EH (cell line): ENCODE results near the gene CACFD1.
"Not testable (repeated sequence)": the region's sequence is repeated elsewhere in the genome, so short reads cannot be mapped to it uniquely, and the experiment has no call there.

Source experiments
- DNase-seq: peaks from one replicate; pipeline ENCODE4 v3.0.0-alpha.2; 2015; ENCODE audit warnings: low read depth

The CACFD1 gene

GRCh38 chr9:133440874-133441273 lies 18.9 kb upstream of the CACFD1 start:
- no peak for DNase-seq

GRCh38 chr9:133441571-133441970 lies 18.2 kb upstream of the CACFD1 start:
- DNase-seq, result no peak

- no peak for DNase-seq
These were observed 16.5 kb upstream of the CACFD1 start for GRCh38 chr9:133443248-133443647.

- peak; percentile 14 for DNase-seq
These were observed 15.8 kb upstream of the CACFD1 start for GRCh38 chr9:133443982-133444381.

- no peak for DNase-seq
These were observed 14.3 kb upstream of the CACFD1 start for GRCh38 chr9:133445293-133445969.

GRCh38 chr9:133448487-133448972 lies 11.2 kb upstream of the CACFD1 start:
- DNase-seq, result no peak

DNA sequence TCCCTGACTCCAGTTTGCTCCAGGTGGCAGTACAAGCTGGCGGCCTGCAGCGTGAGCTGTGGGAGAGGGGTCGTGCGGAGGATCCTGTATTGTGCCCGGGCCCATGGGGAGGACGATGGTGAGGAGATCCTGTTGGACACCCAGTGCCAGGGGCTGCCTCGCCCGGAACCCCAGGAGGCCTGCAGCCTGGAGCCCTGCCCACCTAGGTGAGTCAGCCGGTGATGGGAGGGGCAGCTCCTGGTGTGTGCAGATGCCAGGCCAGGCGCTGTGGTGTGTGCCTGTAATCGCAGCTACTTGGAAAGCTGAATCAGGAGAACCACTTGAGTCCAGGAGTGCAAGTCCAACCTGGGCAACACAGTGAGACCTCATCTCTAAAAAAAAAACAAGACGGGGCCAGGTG lies 10.0 kb upstream of the CACFD1 start:
- no peak for DNase-seq

DNA sequence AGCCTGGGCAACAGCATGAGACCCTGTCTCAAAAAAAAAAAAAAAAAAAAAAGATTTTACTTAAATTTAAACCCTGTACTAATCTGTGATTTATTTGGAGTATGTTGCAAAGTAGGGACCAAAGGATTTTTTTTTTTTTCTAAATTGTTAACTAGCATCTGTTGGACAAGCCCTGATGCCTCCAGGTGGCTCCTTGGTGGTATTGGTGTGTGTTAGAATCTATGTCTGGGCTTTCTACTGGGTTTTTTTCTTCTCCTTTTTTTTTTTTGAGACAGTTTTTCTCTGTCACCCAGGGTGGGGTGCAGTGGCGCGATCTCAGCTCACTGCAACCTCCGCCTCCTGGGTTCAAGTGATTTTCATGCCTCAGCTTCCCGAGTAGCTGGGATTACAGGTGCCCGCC lies 7.9 kb upstream of the CACFD1 start:
- DNase-seq, result not testable (repeated sequence)

DNA sequence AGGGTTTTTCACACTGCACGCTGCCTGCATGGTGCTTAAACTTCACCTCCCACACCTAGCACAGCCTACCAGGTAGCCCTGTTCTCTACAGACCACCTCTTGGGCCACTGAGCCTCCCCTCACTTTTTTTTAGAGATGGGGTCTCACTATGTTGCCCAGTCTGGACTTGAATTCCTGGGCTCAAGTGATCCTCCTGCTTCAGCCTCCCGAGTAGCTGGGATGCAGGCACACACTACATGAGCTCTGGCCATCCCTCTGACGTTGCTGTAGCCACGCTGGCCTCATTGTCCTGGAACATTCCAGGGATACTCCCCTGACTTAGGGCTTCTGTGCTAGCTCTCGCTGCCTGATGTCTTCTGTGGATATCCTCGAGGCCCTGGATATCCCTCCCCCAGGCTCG lies 7.2 kb upstream of the CACFD1 start:
- DNase-seq, result no peak

GRCh38 chr9:133453651-133454050 lies 6.1 kb upstream of the CACFD1 start:
- no peak for DNase-seq

GRCh38 chr9:133454325-133454724 lies 5.5 kb upstream of the CACFD1 start:
- DNase-seq, result no peak

DNA sequence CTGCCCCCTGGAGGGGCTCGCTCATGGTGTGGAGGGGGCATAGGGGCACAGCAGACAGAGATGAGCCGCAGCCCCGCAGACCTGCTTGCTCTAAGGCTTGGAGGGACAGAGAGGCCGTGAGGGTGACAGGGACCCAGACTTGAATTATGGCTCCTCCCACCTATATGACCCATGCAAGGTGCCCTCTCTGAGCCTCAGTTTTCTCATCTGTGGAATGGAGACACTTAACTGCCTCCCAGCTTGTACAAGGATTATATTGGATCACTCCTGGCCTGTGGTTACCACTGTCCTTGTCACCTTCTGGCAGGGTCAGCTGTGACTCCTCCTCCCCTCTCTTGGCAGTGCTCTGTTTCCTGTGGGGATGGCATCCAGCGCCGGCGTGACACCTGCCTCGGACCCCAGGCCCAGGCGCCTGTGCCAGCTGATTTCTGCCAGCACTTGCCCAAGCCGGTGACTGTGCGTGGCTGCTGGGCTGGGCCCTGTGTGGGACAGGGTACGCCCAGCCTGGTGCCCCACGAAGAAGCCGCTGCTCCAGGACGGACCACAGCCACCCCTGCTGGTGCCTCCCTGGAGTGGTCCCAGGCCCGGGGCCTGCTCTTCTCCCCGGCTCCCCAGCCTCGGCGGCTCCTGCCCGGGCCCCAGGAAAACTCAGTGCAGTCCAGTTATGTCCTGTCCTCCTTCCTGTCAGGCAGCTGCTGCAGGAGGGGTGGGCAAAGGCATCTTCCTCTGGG lies 4.7 kb upstream of the CACFD1 start:
- no peak for DNase-seq

DNA sequence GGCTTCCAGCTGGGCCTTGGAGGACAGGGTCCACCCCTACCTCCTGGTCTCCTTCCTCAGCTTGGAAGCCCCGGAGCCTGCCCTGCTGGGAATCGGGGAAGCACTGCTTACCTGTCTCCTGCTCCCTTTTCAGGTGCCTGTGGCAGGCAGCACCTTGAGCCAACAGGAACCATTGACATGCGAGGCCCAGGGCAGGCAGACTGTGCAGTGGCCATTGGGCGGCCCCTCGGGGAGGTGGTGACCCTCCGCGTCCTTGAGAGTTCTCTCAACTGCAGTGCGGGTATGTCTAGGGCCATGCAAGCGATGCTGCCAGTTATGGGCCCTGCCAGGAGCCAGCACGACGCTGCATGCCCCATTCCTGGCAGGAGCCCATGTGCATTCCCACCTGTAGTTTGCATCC lies 3.8 kb upstream of the CACFD1 start:
- no peak for DNase-seq

DNA sequence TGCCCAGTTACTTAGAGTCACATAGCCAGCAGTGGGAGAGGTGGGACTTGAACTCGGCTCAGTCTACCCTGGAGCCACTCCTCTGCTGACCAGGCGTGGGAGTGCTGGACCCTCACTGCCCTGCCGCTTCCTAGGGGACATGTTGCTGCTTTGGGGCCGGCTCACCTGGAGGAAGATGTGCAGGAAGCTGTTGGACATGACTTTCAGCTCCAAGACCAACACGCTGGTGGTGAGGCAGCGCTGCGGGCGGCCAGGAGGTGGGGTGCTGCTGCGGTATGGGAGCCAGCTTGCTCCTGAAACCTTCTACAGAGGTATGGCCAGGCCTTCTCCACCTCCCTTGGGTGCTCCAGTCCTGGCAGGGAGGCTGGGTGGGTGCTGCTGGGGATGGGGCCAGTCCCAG lies 3.4 kb upstream of the CACFD1 start:
- no peak for DNase-seq

- no peak for DNase-seq
These were observed 2.5 kb upstream of the CACFD1 start for GRCh38 chr9:133457233-133457632.

DNA sequence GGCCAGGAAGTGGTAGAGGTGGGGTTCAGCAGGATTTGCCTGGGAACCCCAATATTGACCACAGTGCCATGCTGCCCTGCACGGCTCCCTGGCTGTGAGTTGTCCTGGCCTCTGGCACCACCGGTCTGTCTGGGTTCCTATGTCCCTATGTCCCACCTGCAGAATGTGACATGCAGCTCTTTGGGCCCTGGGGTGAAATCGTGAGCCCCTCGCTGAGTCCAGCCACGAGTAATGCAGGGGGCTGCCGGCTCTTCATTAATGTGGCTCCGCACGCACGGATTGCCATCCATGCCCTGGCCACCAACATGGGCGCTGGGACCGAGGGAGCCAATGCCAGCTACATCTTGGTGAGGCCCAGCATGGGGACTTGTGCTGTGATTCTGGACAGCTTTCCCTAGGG lies 2.0 kb upstream of the CACFD1 start:
- DNase-seq, result no peak

GRCh38 chr9:133458643-133459312 lies 1.0 kb upstream of the CACFD1 start:
- DNase-seq, result no peak

GRCh38 chr9:133460405-133461175 lies 812 bp downstream of the CACFD1 start:
- DNase-seq, result no peak

DNA sequence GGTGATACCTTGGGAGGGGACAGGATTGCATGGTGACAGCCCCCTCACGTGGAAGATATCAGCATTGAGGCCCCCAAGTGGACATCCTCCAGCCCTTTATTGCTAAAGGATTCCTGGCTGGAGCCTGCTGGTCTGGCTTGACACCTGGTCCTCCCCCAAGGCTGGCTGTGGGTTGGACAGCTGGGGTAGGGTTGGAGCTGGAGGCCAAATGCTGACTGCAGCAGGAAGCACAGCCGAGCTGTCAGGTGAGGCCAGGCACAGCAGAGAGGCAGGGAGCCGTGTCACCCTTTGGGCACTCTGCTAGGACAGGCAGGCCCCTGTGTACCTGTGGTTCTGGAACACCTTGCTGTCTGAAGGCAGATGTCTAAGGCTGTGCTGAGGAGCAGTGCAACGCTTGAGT lies 2.2 kb downstream of the CACFD1 start:
- no peak for DNase-seq

DNA sequence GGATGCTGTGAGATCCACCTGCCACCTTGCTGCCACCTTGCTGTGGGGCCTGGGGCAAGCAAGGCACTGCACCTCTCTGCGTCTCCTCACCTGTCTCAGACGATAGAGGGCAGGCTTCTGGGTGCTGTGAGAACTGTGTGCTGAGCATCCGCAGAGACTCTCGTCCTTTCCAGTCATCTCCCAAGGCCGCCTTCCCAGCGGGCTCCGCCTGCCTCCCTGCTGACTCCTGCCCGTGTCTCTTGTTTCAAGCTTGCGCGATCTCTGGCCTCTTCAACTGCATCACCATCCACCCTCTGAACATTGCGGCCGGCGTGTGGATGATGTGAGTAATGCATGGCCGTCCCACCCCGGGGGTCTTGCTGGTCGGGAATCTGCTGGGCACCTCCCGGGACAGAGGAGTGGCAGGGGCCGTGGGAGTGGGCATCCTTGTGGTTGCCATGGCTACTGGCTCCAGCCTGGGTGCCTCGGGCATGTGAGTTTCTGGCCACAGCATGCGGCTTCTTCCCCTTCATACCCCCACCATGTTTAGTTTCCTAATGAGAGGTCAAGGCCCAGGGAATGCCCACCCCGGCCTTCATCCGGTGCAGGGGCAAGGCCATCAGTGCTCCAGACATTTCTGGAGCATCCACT lies 3.6 kb downstream of the CACFD1 start:
- DNase-seq, result no peak

DNA sequence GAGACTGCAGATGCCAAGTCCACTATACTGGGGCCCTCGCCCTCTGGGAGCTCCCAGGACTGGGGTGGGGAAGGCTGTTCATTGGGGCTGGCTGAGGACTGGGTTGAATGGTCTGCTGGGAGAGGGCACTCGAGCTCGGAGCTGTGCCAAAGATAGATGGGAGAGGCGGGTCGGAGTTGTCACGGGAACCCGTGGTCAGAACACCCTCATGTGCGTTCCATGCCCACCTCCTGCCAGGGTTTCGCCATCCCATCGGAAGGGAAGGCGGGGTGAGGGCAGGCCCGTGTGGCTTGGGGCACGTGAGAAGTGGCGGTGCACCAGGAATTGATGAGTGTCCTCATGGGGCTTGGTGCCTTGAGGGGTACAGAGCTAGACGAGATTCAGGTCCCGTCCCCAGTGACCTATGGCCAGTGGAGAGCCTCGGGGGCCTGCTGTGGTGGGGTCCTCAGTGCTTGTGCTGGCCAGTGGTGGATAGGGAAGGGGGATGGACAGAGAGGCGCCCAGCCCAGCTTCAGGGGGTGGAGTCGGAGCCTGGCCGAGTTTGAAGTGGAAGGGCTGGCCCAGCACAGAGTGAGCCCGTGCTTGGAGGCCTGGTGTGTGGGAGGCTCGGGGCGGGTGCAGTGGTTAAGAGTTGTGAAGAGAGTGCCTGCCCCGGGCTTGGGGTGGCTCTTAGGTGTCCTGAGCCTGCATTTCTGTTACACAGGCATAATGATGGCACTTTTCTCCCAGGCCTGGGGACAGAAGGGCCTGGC lies 4.3 kb downstream of the CACFD1 start:
- DNase-seq, result no peak
